Left lobe of liver (tissue), 2 donors: ENCODE data around the gene ZNF436. TPM values are rescaled to one million over a fixed set of nuclear protein-coding genes. Genes with fewer than 3 reads are reported as not detected.
"Not testable (repeated sequence)": the region's sequence is repeated elsewhere in the genome, so short reads cannot be mapped to it uniquely, and the experiment has no call there.

ENCODE experiments used
- ATAC-seq: fragments of 200-7000 bp; cut with Tn5 transposase; one replicate; pipeline ENCODE4 v1.9.1; 2020; ENCODE audit warnings: mild to moderate bottlenecking, moderate library complexity
- DNase-seq: peaks from one replicate; pipeline ENCODE4 v3.0.0-alpha.2; 2020; ENCODE audit warnings: low spot score
- total RNA-seq: library from RNA; stranded (reverse); gene quantifications from one replicate; pipeline ENCODE4 v1.2.1, GENCODE V29; 2021
- donor health status: DM: no; HTN: no; CAD: no; lungs with moderate emphysema.
- donor health status: DM: no; HTN: yes; CAD: no.

Gene ZNF436
- total RNA-seq, 1 donor from 2014 or later = 3.7 TPM

GRCh38 chr1:23393706-23394105, 24.1 kb upstream of the ZNF436 start:
- DNase-seq (no peak), ATAC-seq (peak; percentile 12)

- peak; percentile 6 for ATAC-seq
- DNase-seq = no peak
These were observed 22.7 kb upstream of the ZNF436 start for GRCh38 chr1:23392125-23392855.

- ATAC-seq (no peak), DNase-seq (no peak)
These were observed 20.2 kb upstream of the ZNF436 start for GRCh38 chr1:23389837-23390321.

- DNase-seq = no peak
- no peak for ATAC-seq
These were observed 17.9 kb upstream of the ZNF436 start for GRCh38 chr1:23387494-23387893.

- DNase-seq (no peak), ATAC-seq (no peak)
These were observed 15.5 kb upstream of the ZNF436 start for GRCh38 chr1:23385119-23385621.

GRCh38 chr1:23384312-23385058, 14.8 kb upstream of the ZNF436 start:
- ATAC-seq = peak; percentile 7
- DNase-seq = no peak

GRCh38 chr1:23383577-23384311, 14.1 kb upstream of the ZNF436 start:
- peak; percentile 11 for ATAC-seq
- no peak for DNase-seq

GRCh38 chr1:23381233-23381885, 11.7 kb upstream of the ZNF436 start:
- DNase-seq = no peak
- ATAC-seq = no peak

GRCh38 chr1:23380719-23381118, 11.1 kb upstream of the ZNF436 start:
- ATAC-seq (no peak), DNase-seq (no peak)

GRCh38 chr1:23380236-23380635, 10.6 kb upstream of the ZNF436 start:
- ATAC-seq, DNase-seq: not testable (repeated sequence)

- DNase-seq (no peak), ATAC-seq (peak; percentile 39)
These were observed 7.5 kb upstream of the ZNF436 start for GRCh38 chr1:23376890-23377811.

GRCh38 chr1:23374079-23374735, 4.6 kb upstream of the ZNF436 start:
- not testable (repeated sequence) for ATAC-seq, DNase-seq

GRCh38 chr1:23371987-23372880, 2.6 kb upstream of the ZNF436 start:
- no peak for ATAC-seq
- no peak for DNase-seq

- DNase-seq (no peak), ATAC-seq (no peak)
These were observed 1.3 kb upstream of the ZNF436 start for GRCh38 chr1:23370709-23371584.

GRCh38 chr1:23370330-23370708, 683 bp upstream of the ZNF436 start:
- DNase-seq = no peak
- ATAC-seq = no peak

GRCh38 chr1:23368562-23369334, 888 bp downstream of the ZNF436 start:
- DNase-seq (peak; percentile 90), ATAC-seq (peak; percentile 81)
